Loucy (cell line): ENCODE data around the gene TMPRSS11A.
A peak's percentile ranks its signal among the peaks of the same experiment; 100 is the strongest.

ENCODE experiments used
- H2AFZ ChIP-seq: fragments of 200-600 bp; sonication (generic); 2 replicates; pipeline ENCODE4 v1.6.0; 2016; ENCODE audit warnings: antibody characterized with exemption, mild to moderate bottlenecking, low read length, moderate library complexity
- H3F3A ChIP-seq: fragments of 200-600 bp; 2 replicates; pipeline ENCODE4 v1.6.0; 2016; ENCODE audit warnings: antibody characterized with exemption, low read depth, mild to moderate bottlenecking
- H3K27me3 ChIP-seq: fragments of 200-600 bp; sonication (generic); 2 replicates; pipeline ENCODE4 v1.6.1; 2014; ENCODE audit warnings: low read length, mild to moderate bottlenecking; ENCODE audit not compliant: insufficient read depth, poor library complexity, severe bottlenecking
- H3K36me3 ChIP-seq: fragments of 200-600 bp; sonication (generic); 2 replicates; pipeline ENCODE4 v1.6.1; 2016; ENCODE audit warnings: low read length; ENCODE audit not compliant: insufficient read depth
- H3K4me1 ChIP-seq: fragments of 200-600 bp; sonication (generic); 2 replicates; pipeline ENCODE4 v1.5.1; 2014; ENCODE audit warnings: low read length, mild to moderate bottlenecking; ENCODE audit not compliant: insufficient read depth, poor library complexity, severe bottlenecking
- H3K4me2 ChIP-seq: fragments of 200-600 bp; sonication (generic); 2 replicates; pipeline ENCODE4 v1.6.0; 2014; ENCODE audit warnings: antibody characterized with exemption, low read length, low read depth, mild to moderate bottlenecking; ENCODE audit not compliant: poor library complexity, severe bottlenecking
- H3K4me3 ChIP-seq: fragments of 200-600 bp; sonication (generic); 2 replicates; pipeline ENCODE4 v1.5.1; 2014; ENCODE audit warnings: low read length, mild to moderate bottlenecking, mixed read lengths; ENCODE audit not compliant: poor library complexity, severe bottlenecking
- H3K79me2 ChIP-seq: fragments of 200-600 bp; sonication (generic); 2 replicates; pipeline ENCODE4 v1.6.1; 2014; ENCODE audit warnings: low read length; ENCODE audit not compliant: insufficient read depth
- H3K9ac ChIP-seq: fragments of 200-600 bp; sonication (generic); 2 replicates; pipeline ENCODE4 v1.6.0; 2014; ENCODE audit warnings: mild to moderate bottlenecking, low read depth, low read length, moderate library complexity; ENCODE audit not compliant: poor library complexity, severe bottlenecking
- H3K9me2 ChIP-seq: fragments of 200-600 bp; sonication (generic); replicated peaks from 2 replicates; pipeline ENCODE4 v1.6.1; 2016; ENCODE audit warnings: low read depth, low read length, mixed read lengths
- H3K9me3 ChIP-seq: fragments of 200-600 bp; sonication (generic); 2 replicates; pipeline ENCODE4 v1.6.1; 2014; ENCODE audit warnings: mild to moderate bottlenecking, antibody characterized with exemption, low read length, low read depth; ENCODE audit not compliant: insufficient read depth
- H4K20me1 ChIP-seq: fragments of 200-600 bp; sonication (generic); 2 replicates; pipeline ENCODE4 v1.6.0; 2014; ENCODE audit warnings: antibody characterized with exemption, low read length, mild to moderate bottlenecking; ENCODE audit not compliant: insufficient read depth, poor library complexity, severe bottlenecking
- CTCF ChIP-seq: fragments of 200-600 bp; sonication (generic); conservative IDR thresholded peaks from 2 replicates; pipeline ENCODE4 v1.5.1; 2014; ENCODE audit warnings: mild to moderate bottlenecking, antibody characterized with exemption, low read length
- EZH2phosphoT487 ChIP-seq: fragments of 200-600 bp; IDR thresholded peaks from 2 replicates; pipeline ENCODE4 v1.6.1; 2018; ENCODE audit warnings: antibody characterized with exemption, mild to moderate bottlenecking, moderate library complexity, borderline replicate concordance

The TMPRSS11A gene

GRCh38 chr4:67922697-67923096, 40.6 kb downstream of the TMPRSS11A start:
- H3K4me1 ChIP-seq = no peaks in the 10 kb centered on the region
- TF ChIP-seq EZH2phosphoT487 (no peak), CTCF (no peak)
- no peak overlapping the region for H3K9ac ChIP-seq
- H3K36me3 ChIP-seq = no peaks in the 10 kb centered on the region
- no peak overlapping the region for H3K4me3 ChIP-seq
- H3K9me2 ChIP-seq = no peaks in the 10 kb centered on the region
- H3K79me2 ChIP-seq = no peaks in the 10 kb centered on the region
- no peak overlapping the region for H3K4me2 ChIP-seq
- no peaks in the 10 kb centered on the region for H3F3A ChIP-seq
- H4K20me1 ChIP-seq = no peaks in the 10 kb centered on the region
- no peak overlapping the region for H2AFZ ChIP-seq
- H3K27me3 ChIP-seq = no peaks in the 10 kb centered on the region
- 0 out of 2 replicates have a peak, but pooled peaks cover 4% of the 10 kb centered on the region for H3K9me3 ChIP-seq

- no peak overlapping the region for H3K4me2 ChIP-seq
- H3F3A ChIP-seq = no peaks in the 10 kb centered on the region
- no peaks in the 10 kb centered on the region for H3K9me3 ChIP-seq
- H3K9ac ChIP-seq = no peak overlapping the region
- no peak overlapping the region for H3K4me3 ChIP-seq
- no peaks in the 10 kb centered on the region for H3K27me3 ChIP-seq
- no peaks in the 10 kb centered on the region for H3K4me1 ChIP-seq
- H4K20me1 ChIP-seq = no peaks in the 10 kb centered on the region
- H3K36me3 ChIP-seq = no peaks in the 10 kb centered on the region
- H3K9me2 ChIP-seq = no peaks in the 10 kb centered on the region
- no peaks in the 10 kb centered on the region for H3K79me2 ChIP-seq
- no peak overlapping the region for H2AFZ ChIP-seq
- TF ChIP-seq EZH2phosphoT487 (no peak), CTCF (peak; percentile 86)
These were observed 44.9 kb downstream of the TMPRSS11A start for GRCh38 chr4:67918428-67918827.

- Histone ChIP-seq H3F3A (no peaks in the 10 kb centered on the region), H3K4me2 (no peak overlapping the region), H4K20me1 (no peaks in the 10 kb centered on the region), H3K4me3 (no peak overlapping the region), H3K9me2 (no peaks in the 10 kb centered on the region), H3K9ac (no peak overlapping the region), H3K36me3 (no peaks in the 10 kb centered on the region), H3K79me2 (no peaks in the 10 kb centered on the region), H3K9me3 (no peaks in the 10 kb centered on the region), H3K4me1 (no peaks in the 10 kb centered on the region), H3K27me3 (no peaks in the 10 kb centered on the region), H2AFZ (no peak overlapping the region)
- no peak for TF ChIP-seq CTCF
- TF ChIP-seq EZH2phosphoT487 = no peak
These were observed 47.8 kb downstream of the TMPRSS11A start for GRCh38 chr4:67915400-67915966.
